Endodermal cell (in vitro differentiated cells): ENCODE data around the gene PLA1A. TPM values are rescaled to one million over a fixed set of nuclear protein-coding genes. Genes with fewer than 3 reads are reported as not detected.

Experiments used
- DNase-seq: peaks from one replicate; pipeline ENCODE4 v3.0.0-alpha.2; 2017
- H3K27ac ChIP-seq: 2 replicates; pipeline ENCODE4 v1.5.1; 2013; ENCODE audit warnings: mild to moderate bottlenecking, low read depth, low read length, moderate library complexity
- H3K27me3 ChIP-seq: 2 replicates; pipeline ENCODE4 v1.6.1; 2013; ENCODE audit warnings: mild to moderate bottlenecking, low read length, moderate library complexity; ENCODE audit not compliant: insufficient read depth, control insufficient read depth, poor library complexity, severe bottlenecking
- H3K36me3 ChIP-seq: 2 replicates; pipeline ENCODE4 v1.7.0; 2013; ENCODE audit warnings: mild to moderate bottlenecking, low read length, moderate library complexity; ENCODE audit not compliant: control insufficient read depth, insufficient read depth
- H3K4me1 ChIP-seq: one replicate; pipeline ENCODE4 v1.7.0; 2013; ENCODE audit warnings: low read length; ENCODE audit not compliant: control insufficient read depth, insufficient read depth
- H3K4me3 ChIP-seq: 2 replicates; pipeline ENCODE4 v1.5.1; 2013; ENCODE audit warnings: mild to moderate bottlenecking, low read length, moderate library complexity
- H3K9ac ChIP-seq: 2 replicates; pipeline ENCODE4 v1.6.1; 2013; ENCODE audit warnings: mild to moderate bottlenecking, low read length, moderate library complexity; ENCODE audit not compliant: poor library complexity, severe bottlenecking; ENCODE audit errors: extremely low read depth
- H3K9me3 ChIP-seq: 2 replicates; pipeline ENCODE4 v1.6.1; 2013; ENCODE audit warnings: mild to moderate bottlenecking, low read length, moderate library complexity; ENCODE audit not compliant: control insufficient read depth
- H3K27ac Mint-ChIP-seq: 2 replicates; pipeline ENCODE4 v1.8.0; 2020; ENCODE audit warnings: mixed read lengths
- H3K27me3 Mint-ChIP-seq: 2 replicates; pipeline ENCODE4 v1.8.0; 2021; ENCODE audit warnings: mild to moderate bottlenecking, mixed read lengths; ENCODE audit not compliant: insufficient read depth
- H3K36me3 Mint-ChIP-seq: 2 replicates; pipeline ENCODE4 v1.8.0; 2020; ENCODE audit warnings: low read depth, mixed read lengths
- H3K4me1 Mint-ChIP-seq: 2 replicates; pipeline ENCODE4 v1.8.0; 2020; ENCODE audit warnings: mixed read lengths
- H3K4me3 Mint-ChIP-seq: 2 replicates; pipeline ENCODE4 v1.8.0; 2020; ENCODE audit warnings: mild to moderate bottlenecking, moderate library complexity, mixed read lengths
- H3K9me3 Mint-ChIP-seq: 2 replicates; pipeline ENCODE4 v1.8.0; 2020; ENCODE audit warnings: mild to moderate bottlenecking, mixed read lengths
- CTCF ChIP-seq: fragments of 200-600 bp; sonication (generic); conservative IDR thresholded peaks from 2 replicates; pipeline ENCODE4 v1.5.0; 2021; ENCODE audit warnings: antibody characterized with exemption, mild to moderate bottlenecking
- WGBS, 2 experiments: methylation state at CpG; one replicate each; pipeline versions ENCODE4 v1.1.5 to v1.1.7; 2013; ENCODE audit warnings: missing lambda C conversion rate in 2 of 2, mixed read lengths in 1 of 2; ENCODE audit not compliant: insufficient coverage in 1 of 2, insufficient read length in 1 of 2; 5-methylcytosine and 5-hydroxymethylcytosine counted together
- total RNA-seq, 2 donors: library from RNA; stranded (reverse); fragmentation: NEBNext Ultra II Directional in 1 of 2; extraction: Animal tissue kit (Norgen Biotek cat#: 25700) in 1 of 2; gene quantifications; 2 replicates in 1 of 2; 3 replicates in 1 of 2; pipeline ENCODE4 v1.2.1, GENCODE V29; 2021

Gene PLA1A
- total RNA-seq, 2 donors from 2014 or later, result 2.4 to 5.3 TPM

GRCh38 chr3:119628816-119629445 lies 31.2 kb downstream of the PLA1A start:
- Histone ChIP-seq H3K27ac (no peak overlapping the region), H3K4me1 (peaks cover 3% of the 10 kb centered on the region), H3K27me3 (no peaks in the 10 kb centered on the region), H3K9me3 (peaks cover 4% of the 10 kb centered on the region), H3K9ac (no peak overlapping the region), H3K36me3 (no peaks in the 10 kb centered on the region), H3K4me3 (no peak overlapping the region)
- Mint-ChIP-seq H3K9me3 (no peaks in the 10 kb centered on the region), H3K4me3 (no peak overlapping the region), H3K27me3 (peaks cover 4% of the 10 kb centered on the region), H3K4me1 (peaks cover 15% of the 10 kb centered on the region), H3K27ac (no peak overlapping the region), H3K36me3 (no peaks in the 10 kb centered on the region)
- DNase-seq, result no peak
- TF ChIP-seq CTCF, result no peak
- 95 to 100% methylated on average over 1 of the region's 1 CpG for WGBS, 2 experiments

GRCh38 chr3:119630128-119630879 lies 32.6 kb downstream of the PLA1A start:
- Histone ChIP-seq H3K27ac (no peak overlapping the region), H3K36me3 (no peaks in the 10 kb centered on the region), H3K4me3 (no peak overlapping the region), H3K9me3 (no peaks in the 10 kb centered on the region), H3K27me3 (no peaks in the 10 kb centered on the region), H3K9ac (no peak overlapping the region), H3K4me1 (peaks cover 3% of the 10 kb centered on the region)
- WGBS, 2 experiments, result 92 to 100% methylated on average over 3 to 8 of the region's 8 CpGs
- peak; percentile 58 for DNase-seq
- no peaks in the 10 kb centered on the region for H3K9me3 Mint-ChIP-seq
- H3K4me3 Mint-ChIP-seq, result no peak overlapping the region
- H3K27me3 Mint-ChIP-seq, result peaks cover 4% of the 10 kb centered on the region
- TF ChIP-seq CTCF, result peak; percentile 26
- no peaks in the 10 kb centered on the region for H3K36me3 Mint-ChIP-seq
- no peak overlapping the region for H3K27ac Mint-ChIP-seq
- peaks cover 13% of the 10 kb centered on the region for H3K4me1 Mint-ChIP-seq

GRCh38 chr3:119630880-119631329 lies 33.2 kb downstream of the PLA1A start:
- Histone ChIP-seq H3K27ac (no peak overlapping the region), H3K4me1 (no peaks in the 10 kb centered on the region), H3K9ac (no peak overlapping the region), H3K4me3 (no peak overlapping the region), H3K27me3 (no peaks in the 10 kb centered on the region), H3K9me3 (no peaks in the 10 kb centered on the region), H3K36me3 (no peaks in the 10 kb centered on the region)
- TF ChIP-seq CTCF, result no peak
- no peak overlapping the region for H3K27ac Mint-ChIP-seq
- H3K36me3 Mint-ChIP-seq, result no peaks in the 10 kb centered on the region
- 87 to 95% methylated on average over 7 of the region's 7 CpGs for WGBS, 2 experiments
- peaks cover 4% of the 10 kb centered on the region for H3K27me3 Mint-ChIP-seq
- H3K9me3 Mint-ChIP-seq, result no peaks in the 10 kb centered on the region
- H3K4me3 Mint-ChIP-seq, result no peak overlapping the region
- peaks cover 7% of the 10 kb centered on the region for H3K4me1 Mint-ChIP-seq
- DNase-seq, result no peak
